HL-60 (cell line): ENCODE results near the gene THAP3.

Experiments used
- GABPA ChIP-seq: IDR thresholded peaks from 2 replicates; pipeline ENCODE4 v1.6.1; 2012; ENCODE audit warnings: low read depth
- POLR2AphosphoS5 ChIP-seq: IDR thresholded peaks from 2 replicates; pipeline ENCODE4 v1.6.1; 2012; ENCODE audit warnings: low read depth
- TF ChIP-seq, protein P1 (sequence below): IDR thresholded peaks from one replicate; pipeline ENCODE4 v1.5.1; 2011; ENCODE audit warnings: low read length, control low read depth, inconsistent platforms; ENCODE audit not compliant: insufficient read depth
- TF ChIP-seq, protein P2 (sequence below): IDR thresholded peaks from 2 replicates; pipeline ENCODE4 v1.6.1; 2012; ENCODE audit warnings: low read depth; ENCODE audit not compliant: insufficient replicate concordance

DNA sequence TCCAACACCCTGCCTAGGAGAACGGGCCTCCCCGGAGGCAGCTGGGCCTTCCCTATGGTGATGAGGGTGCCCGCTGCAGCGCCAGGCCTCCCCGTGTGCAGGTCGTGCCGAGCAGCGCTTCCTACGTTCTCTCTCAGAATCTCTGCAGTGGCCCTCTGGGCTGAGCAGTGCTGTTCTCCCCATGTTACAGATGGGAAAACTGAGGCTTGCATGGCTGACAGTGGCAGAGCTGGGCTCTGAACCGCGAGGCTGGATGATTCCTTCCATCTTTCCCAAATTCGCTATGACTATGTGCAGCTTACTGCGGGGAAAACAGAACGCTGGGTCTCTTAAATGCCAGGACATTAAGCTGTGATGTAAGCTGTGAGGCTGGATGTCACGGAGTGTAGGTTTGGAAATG lies 30.9 kb upstream of the THAP3 start:
- TF ChIP-seq, protein P1, sequence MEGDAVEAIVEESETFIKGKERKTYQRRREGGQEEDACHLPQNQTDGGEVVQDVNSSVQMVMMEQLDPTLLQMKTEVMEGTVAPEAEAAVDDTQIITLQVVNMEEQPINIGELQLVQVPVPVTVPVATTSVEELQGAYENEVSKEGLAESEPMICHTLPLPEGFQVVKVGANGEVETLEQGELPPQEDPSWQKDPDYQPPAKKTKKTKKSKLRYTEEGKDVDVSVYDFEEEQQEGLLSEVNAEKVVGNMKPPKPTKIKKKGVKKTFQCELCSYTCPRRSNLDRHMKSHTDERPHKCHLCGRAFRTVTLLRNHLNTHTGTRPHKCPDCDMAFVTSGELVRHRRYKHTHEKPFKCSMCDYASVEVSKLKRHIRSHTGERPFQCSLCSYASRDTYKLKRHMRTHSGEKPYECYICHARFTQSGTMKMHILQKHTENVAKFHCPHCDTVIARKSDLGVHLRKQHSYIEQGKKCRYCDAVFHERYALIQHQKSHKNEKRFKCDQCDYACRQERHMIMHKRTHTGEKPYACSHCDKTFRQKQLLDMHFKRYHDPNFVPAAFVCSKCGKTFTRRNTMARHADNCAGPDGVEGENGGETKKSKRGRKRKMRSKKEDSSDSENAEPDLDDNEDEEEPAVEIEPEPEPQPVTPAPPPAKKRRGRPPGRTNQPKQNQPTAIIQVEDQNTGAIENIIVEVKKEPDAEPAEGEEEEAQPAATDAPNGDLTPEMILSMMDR = no peak
- TF ChIP-seq POLR2AphosphoS5 (no peak), GABPA (no peak)
- TF ChIP-seq, protein P2, sequence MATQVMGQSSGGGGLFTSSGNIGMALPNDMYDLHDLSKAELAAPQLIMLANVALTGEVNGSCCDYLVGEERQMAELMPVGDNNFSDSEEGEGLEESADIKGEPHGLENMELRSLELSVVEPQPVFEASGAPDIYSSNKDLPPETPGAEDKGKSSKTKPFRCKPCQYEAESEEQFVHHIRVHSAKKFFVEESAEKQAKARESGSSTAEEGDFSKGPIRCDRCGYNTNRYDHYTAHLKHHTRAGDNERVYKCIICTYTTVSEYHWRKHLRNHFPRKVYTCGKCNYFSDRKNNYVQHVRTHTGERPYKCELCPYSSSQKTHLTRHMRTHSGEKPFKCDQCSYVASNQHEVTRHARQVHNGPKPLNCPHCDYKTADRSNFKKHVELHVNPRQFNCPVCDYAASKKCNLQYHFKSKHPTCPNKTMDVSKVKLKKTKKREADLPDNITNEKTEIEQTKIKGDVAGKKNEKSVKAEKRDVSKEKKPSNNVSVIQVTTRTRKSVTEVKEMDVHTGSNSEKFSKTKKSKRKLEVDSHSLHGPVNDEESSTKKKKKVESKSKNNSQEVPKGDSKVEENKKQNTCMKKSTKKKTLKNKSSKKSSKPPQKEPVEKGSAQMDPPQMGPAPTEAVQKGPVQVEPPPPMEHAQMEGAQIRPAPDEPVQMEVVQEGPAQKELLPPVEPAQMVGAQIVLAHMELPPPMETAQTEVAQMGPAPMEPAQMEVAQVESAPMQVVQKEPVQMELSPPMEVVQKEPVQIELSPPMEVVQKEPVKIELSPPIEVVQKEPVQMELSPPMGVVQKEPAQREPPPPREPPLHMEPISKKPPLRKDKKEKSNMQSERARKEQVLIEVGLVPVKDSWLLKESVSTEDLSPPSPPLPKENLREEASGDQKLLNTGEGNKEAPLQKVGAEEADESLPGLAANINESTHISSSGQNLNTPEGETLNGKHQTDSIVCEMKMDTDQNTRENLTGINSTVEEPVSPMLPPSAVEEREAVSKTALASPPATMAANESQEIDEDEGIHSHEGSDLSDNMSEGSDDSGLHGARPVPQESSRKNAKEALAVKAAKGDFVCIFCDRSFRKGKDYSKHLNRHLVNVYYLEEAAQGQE = no peak
